Measurements from ENCODE around the gene SART3. TPM values are rescaled to one million over a fixed set of nuclear protein-coding genes. Genes with fewer than 3 reads are reported as not detected.

Gene SART3
- total RNA-seq, 4 donors from 2014 or later, result 35.0 to 52.6 (median 36.5) TPM

GRCh38 chr12:108530161-108530560 is 30.8 kb downstream of the SART3 start:
- no peak for TF ChIP-seq CTCF (IDR thresholded peaks at IDR 0.05; ENCODE audit: low read depth)

- TF ChIP-seq CTCF (IDR thresholded peaks at IDR 0.05; ENCODE audit: low read depth), result no peak
Observed at GRCh38 chr12:108527166-108527496, 33.8 kb downstream of the SART3 start.

GRCh38 chr12:108526482-108527165 is 34.3 kb downstream of the SART3 start:
- TF ChIP-seq CTCF (IDR thresholded peaks at IDR 0.05; ENCODE audit: low read depth), result no peak

- no peak for TF ChIP-seq CTCF (IDR thresholded peaks at IDR 0.05; ENCODE audit: low read depth)
Observed at GRCh38 chr12:108525681-108526080, 35.3 kb downstream of the SART3 start.

- TF ChIP-seq CTCF (IDR thresholded peaks at IDR 0.05; ENCODE audit: low read depth), result no peak
Observed at GRCh38 chr12:108523365-108523764, 37.6 kb downstream of the SART3 start.

GRCh38 chr12:108519558-108519957 is 41.4 kb downstream of the SART3 start:
- no peak for TF ChIP-seq CTCF (IDR thresholded peaks at IDR 0.05; ENCODE audit: low read depth)

GRCh38 chr12:108518716-108519496 is 42.1 kb downstream of the SART3 start:
- no peak for TF ChIP-seq CTCF (IDR thresholded peaks at IDR 0.05; ENCODE audit: low read depth)

All from subcutaneous adipose tissue (tissue), 4 donors.